GM10266 (cell line): ENCODE results near the gene OR51B6.

Experiments used
- DNase-seq: peaks from one replicate; pipeline ENCODE4 v3.0.0; 2012; ENCODE audit errors: extremely low spot score
- TF ChIP-seq, protein P1 (sequence below): IDR thresholded peaks from 2 replicates; pipeline ENCODE4 v1.5.1; 2012; ENCODE audit warnings: mild to moderate bottlenecking, low read depth; ENCODE audit not compliant: control insufficient read depth, insufficient read depth; ENCODE audit errors: missing control alignments

The OR51B6 gene

DNA sequence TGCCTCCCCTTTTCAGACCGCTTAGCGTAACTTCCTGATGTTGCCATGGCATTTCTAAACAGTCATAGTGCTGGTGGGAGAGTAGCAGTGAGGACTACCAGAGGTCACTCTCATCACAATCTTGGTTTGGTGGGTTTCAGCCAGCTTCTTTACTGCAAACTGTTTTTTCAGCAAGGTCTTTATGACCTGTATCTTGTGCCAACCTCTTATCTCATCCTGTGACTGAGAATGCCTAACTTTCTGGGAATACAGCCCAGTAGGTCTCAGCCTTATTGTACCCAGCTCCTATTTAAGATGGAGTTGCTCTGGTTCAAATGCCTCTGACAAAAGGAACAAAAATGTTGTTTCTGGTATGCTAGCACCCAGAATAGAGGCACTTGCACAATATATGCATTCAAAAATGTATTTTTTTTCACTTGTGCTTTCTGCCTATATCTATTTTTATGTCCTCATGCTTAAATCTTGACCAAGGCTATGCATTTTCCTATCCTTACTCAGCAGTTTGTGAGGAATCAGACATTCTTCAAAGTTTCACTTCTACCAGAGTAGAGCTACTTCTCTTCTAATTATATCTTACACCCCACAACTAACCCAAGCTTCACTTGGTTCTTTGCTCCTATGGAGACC lies 16.3 kb downstream of the OR51B6 start:
- TF ChIP-seq, protein P1, sequence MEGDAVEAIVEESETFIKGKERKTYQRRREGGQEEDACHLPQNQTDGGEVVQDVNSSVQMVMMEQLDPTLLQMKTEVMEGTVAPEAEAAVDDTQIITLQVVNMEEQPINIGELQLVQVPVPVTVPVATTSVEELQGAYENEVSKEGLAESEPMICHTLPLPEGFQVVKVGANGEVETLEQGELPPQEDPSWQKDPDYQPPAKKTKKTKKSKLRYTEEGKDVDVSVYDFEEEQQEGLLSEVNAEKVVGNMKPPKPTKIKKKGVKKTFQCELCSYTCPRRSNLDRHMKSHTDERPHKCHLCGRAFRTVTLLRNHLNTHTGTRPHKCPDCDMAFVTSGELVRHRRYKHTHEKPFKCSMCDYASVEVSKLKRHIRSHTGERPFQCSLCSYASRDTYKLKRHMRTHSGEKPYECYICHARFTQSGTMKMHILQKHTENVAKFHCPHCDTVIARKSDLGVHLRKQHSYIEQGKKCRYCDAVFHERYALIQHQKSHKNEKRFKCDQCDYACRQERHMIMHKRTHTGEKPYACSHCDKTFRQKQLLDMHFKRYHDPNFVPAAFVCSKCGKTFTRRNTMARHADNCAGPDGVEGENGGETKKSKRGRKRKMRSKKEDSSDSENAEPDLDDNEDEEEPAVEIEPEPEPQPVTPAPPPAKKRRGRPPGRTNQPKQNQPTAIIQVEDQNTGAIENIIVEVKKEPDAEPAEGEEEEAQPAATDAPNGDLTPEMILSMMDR = no peak
- no peak for DNase-seq

DNA sequence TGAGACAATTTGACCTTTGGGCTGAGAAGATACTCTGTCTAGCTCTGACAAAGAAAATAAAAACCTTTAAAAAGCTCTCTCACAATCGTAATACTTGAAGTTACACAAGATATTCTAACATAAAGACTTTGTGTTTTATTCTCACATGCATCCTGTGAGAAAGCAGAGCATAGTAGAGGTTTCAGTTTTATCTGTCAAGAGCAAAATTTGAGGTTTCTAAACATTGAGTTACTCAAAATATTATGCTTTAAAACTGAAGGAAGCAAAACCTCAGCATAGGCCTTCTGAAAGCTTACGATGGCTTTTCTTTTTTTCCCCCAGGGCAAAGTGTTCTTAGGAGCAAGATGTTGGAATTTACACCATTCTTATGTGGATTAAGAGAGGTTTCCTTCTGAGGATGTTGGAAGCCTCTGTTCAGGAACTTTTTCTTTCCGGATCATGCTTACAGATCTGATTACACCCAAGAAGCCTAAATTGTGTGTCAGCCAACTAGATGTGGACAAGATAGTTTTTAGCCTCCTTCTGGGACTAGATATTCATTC lies 17.3 kb downstream of the OR51B6 start:
- DNase-seq = no peak

DNA sequence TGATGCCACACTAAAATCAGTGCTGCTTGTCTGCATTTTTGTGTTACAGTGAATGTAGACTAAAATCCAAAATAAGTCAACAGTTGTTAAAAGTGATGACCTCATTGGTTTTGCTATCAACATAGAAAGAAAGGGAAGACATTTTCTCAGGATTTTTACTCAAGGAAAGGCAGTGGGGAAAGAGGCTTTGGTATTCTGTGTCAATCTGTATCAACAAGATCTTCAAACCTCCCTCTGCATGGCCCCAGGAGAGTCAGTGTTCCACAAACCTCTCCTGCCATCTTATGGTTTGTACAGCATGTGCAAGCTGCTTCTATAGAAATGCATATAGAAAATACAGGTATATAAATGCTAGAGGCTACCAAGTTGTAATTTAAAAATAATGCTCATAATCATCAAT lies 18.5 kb downstream of the OR51B6 start:
- DNase-seq = no peak
- TF ChIP-seq, protein P1 = peak; percentile 49

More for the DNA sequence above, 17.3 kb downstream of the OR51B6 start:
- TF ChIP-seq, protein P1 = no peak

DNA sequence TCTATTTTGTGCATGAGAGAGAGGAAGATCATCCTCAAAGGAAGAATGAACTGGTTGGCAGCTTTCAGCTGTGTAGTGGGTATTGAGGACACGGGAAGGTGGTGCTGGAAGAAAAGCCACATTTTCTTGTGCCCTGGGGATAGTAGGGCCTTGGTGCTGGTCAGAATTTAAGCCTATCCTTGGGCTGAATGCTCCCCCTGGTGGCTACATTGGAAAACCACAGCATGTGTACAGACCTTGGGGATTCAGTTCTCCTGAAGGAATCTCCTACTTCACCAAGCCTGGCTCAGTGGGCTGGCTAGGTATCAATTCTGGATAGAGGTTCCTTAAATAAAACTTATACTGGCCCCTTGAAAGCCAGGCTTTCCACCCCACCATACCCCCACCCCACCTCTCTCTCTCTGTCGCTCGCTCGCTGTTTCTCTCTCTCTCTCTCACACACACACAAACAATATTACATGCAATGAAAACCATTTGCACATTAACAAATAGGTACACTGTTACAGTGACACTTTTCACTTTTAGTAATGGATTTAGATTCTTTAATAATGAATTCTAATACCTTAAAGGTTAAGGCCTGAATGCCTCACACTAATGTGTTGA lies 29.5 kb downstream of the OR51B6 start:
- TF ChIP-seq, protein P1 = peak; percentile 77
- peak; percentile 45 for DNase-seq

DNA sequence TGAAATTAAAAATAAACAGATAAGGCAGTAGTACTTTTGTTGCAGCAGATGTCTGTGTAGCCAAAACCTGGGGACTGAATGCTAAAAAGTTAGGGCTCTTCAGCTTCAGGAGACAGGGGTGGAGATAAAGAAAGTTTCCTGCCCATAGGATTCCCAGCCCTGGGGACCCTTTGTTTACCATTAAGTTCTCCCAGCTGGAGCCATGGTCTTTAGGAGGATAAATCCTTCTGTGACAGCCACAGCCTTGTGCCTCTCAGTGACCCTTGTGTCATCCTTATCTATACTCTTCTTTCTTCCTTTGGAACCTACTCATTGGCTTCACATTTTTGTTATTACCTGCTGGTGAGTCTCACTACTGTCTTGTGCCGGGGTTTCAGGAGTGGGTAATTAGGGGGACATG lies 32.3 kb downstream of the OR51B6 start, which contains the start of gene OR51M1:
Gene OR51M1 (plus strand): TSS at position 237 of the 400 bp plus-strand sequence. CDS start 5,587 bp downstream, outside the sequence.
- TF ChIP-seq, protein P1 = no peak
- no peak for DNase-seq

DNA sequence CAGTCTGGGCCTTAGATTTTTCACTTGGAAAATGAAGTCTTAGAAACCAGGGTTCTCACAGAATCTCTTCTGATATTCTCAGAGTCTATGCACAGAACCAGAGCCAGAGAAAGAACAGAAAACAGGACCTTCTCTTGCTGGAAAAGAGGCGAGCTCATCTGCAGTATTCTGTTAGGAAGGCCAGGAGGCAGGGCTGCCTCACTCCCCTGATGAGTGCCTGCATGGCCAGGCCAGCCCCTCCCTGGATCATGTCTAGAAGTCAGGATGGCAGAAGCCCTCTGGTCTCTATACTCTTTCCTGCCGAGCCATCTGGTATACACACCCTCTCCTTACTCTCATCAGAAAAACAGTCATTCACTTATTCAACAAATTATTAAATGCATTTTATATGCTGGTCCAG lies 33.0 kb downstream of the OR51B6 start:
- TF ChIP-seq, protein P1 = no peak
- DNase-seq = no peak

DNA sequence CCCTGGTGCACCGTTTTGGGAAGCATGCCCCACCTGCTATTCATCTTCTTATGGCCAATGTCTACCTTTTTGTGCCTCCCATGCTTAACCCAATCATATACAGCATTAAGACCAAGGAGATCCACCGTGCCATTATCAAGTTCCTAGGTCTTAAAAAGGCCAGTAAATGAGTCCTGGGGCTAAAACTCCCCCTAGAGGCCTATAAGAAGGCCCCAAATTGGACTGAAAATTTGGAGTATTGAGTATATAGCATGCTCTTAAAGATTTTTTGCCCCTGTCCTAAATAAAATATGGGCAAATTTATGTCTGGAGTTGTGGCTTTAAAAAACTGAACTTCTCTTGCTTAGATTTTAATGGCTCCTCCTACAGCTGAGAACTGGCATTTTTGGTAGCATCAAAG lies 38.9 kb downstream of the OR51B6 start:
- TF ChIP-seq, protein P1 = no peak

More for the DNA sequence above, 38.9 kb downstream of the OR51B6 start:
- DNase-seq = no peak
